Measurements from ENCODE around the gene CCDC77. TPM values are rescaled to one million over a fixed set of nuclear protein-coding genes. Genes with fewer than 3 reads are reported as not detected.
A peak's percentile ranks its signal among the peaks of the same experiment; 100 is the strongest.
"Not testable (repeated sequence)": the region's sequence is repeated elsewhere in the genome, so short reads cannot be mapped to it uniquely, and the experiment has no call there.

CCDC77 gene
- total RNA-seq = 10 to 100 TPM in 1 of 4 donors, 1 to 10 TPM in 3; 3.2 to 76.7 (median 6.6) TPM

DNA sequence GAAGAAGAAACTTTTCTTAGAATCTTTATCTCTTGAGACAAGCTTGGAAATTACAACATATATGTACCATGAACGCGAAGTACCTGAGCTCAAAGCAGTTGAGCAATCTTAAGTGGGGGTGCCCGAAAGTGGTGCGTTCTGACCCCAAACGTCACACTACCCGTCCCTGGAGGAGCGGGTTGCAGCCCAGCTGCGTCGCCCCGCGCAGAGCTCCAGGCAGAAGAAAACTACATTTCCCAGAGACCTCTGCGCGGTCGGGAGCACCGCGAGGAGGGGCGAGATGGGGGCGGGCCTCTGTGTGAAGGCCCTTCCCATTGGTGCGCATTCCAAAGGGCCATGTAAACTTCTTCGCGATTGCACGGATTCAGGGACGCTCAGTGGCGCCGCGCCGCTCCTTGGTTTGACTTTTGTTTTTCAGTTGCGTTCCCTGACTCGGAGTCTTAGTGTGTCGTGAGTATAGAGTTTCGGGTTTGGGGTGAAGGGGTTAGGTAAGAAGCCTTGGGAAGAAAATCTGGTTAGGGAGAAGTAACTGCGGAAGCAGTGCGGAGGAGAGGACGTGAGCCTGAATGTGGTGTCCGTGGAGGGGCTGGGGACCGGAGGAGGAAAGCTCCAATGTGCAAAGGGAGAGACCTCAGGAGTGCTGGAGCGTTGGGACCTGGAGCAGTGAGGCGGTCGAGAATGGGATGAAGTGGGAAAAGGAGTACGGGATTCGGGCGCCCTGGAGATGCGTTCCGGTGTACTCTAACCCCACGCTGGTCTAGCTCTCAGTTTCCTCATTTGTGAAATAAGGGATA, at the start of gene CCDC77:
Gene CCDC77, plus strand, starts transcription at position 410 of the 794 bp plus-strand sequence. CDS start 7,740 bp downstream, outside the sequence.
- Histone ChIP-seq H3K9me3 (no peaks in the 10 kb centered on the region), H3K27ac (peak within 1 kb of the TSS; percentile 40 to 76 (median 58))
- DNase-seq = peak; percentile 88 to 96 (median 96)

DNA sequence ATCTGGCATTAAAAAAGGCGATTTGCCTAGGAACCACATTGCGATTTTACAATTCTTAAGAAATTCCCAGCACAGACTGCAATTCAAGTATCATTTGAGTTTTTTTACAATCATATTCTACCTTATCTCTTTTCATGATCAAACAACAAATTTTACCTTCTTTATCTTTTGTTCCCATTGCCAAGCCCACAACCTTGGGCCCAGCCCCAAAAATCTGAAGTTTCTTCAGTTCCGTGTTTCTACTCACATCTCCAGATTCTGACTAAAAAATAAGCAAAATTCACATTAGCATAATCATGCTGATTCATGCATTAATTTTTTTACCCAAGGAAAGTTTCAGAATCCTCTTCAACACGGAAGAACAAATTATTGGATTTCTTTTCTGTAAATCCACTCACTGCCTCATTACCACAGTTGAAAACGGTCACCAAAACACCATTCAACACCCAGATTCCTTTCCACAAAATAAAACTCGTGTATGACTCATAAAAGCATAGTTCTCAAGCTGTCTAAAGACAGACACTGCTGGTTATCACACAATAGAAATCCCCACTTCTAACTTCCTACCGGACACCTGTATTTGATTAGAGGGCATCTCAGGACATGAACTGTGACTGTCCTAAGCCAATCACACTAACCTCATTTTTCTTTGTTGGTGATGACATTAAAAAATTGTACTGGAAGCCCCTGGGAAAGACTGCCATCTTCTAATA, 45.0 kb upstream of the CCDC77 start:
- Histone ChIP-seq H3K36me3 (peaks cover 0 to 98% (median under 1%) of the 10 kb centered on the region in 3 donors), H3K9me3 (no peaks in the 10 kb centered on the region), H3K27me3 (no peaks in the 10 kb centered on the region), H3K27ac (no peak overlapping the region), H3K4me1 (no peaks in the 10 kb centered on the region), H3K4me3 (no peak overlapping the region)
- no peak for TF ChIP-seq POLR2A (IDR thresholded peaks at IDR 0.05)
- TF ChIP-seq, protein P1, sequence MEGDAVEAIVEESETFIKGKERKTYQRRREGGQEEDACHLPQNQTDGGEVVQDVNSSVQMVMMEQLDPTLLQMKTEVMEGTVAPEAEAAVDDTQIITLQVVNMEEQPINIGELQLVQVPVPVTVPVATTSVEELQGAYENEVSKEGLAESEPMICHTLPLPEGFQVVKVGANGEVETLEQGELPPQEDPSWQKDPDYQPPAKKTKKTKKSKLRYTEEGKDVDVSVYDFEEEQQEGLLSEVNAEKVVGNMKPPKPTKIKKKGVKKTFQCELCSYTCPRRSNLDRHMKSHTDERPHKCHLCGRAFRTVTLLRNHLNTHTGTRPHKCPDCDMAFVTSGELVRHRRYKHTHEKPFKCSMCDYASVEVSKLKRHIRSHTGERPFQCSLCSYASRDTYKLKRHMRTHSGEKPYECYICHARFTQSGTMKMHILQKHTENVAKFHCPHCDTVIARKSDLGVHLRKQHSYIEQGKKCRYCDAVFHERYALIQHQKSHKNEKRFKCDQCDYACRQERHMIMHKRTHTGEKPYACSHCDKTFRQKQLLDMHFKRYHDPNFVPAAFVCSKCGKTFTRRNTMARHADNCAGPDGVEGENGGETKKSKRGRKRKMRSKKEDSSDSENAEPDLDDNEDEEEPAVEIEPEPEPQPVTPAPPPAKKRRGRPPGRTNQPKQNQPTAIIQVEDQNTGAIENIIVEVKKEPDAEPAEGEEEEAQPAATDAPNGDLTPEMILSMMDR (IDR thresholded peaks at IDR 0.05) = no peak
- DNase-seq = no peak

More for the DNA sequence above, at the start of gene CCDC77:
- TF ChIP-seq, protein P1 (IDR thresholded peaks at IDR 0.05) = peak in 3 of 6 experiments; percentile 9 to 34 (median 15)
- no peak for TF ChIP-seq POLR2A (IDR thresholded peaks at IDR 0.05)
- H3K4me3 ChIP-seq = peak within 1 kb of the TSS; percentile 54 to 74 (median 64)
- no peaks in the 10 kb centered on the region for H3K36me3 ChIP-seq
- H3K27me3 ChIP-seq = no peaks in the 10 kb centered on the region
- H3K4me1 ChIP-seq = peaks cover 0 to 4% (median 0%) of the 10 kb centered on the region in 4 donors

DNA sequence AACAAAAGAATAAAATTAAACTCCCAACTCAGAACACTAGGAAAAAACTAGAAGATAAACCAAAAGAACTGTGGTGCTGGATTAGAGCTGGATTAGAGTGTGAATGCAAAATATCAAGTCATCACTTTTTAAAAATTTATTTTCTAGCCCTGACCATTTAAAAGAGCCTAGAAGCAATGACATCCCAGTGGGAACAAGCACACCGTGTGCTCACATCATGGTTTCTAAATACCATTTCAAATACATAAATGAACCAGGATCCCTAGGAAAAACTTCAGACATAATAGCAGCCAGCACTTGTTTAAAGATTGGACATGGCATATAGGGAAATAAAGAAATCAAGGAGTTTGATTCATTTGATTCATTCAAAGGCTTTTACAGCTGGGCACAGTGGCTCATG, 42.4 kb upstream of the CCDC77 start:
- no peak for DNase-seq
- no peak overlapping the region for H3K27ac ChIP-seq
- H3K9me3 ChIP-seq = no peaks in the 10 kb centered on the region
- no peaks in the 10 kb centered on the region for H3K27me3 ChIP-seq
- no peak overlapping the region for H3K4me3 ChIP-seq
- H3K4me1 ChIP-seq = no peaks in the 10 kb centered on the region
- TF ChIP-seq, protein P1 (IDR thresholded peaks at IDR 0.05) = no peak
- TF ChIP-seq POLR2A (IDR thresholded peaks at IDR 0.05) = no peak
- peaks cover 0 to 98% (median 6%) of the 10 kb centered on the region in 3 donors for H3K36me3 ChIP-seq

DNA sequence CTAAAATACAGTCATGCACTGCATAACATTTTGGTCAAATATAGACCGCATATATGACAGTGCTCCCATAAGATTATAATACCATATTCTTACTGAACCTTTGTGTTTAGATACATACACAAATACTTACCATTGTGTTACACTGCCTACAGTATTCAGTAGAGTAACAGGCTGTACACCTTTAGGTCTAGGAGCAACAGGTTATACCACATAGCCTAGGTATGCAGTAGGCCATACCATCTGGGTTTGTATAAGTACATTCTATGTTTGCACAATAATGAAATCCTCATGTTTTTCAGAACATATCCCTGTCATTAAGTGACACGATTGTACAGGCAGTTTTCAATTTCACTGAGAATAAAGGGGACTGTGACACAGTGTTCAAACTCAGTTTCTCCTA, 34.6 kb upstream of the CCDC77 start:
- Histone ChIP-seq H3K4me1 (no peaks in the 10 kb centered on the region), H3K36me3 (peaks cover 1 to 80% (median 5%) of the 10 kb centered on the region in 3 donors), H3K9me3 (peaks cover 0 to 6% (median 3%) of the 10 kb centered on the region in 4 donors), H3K27ac (no peak overlapping the region), H3K27me3 (no peaks in the 10 kb centered on the region), H3K4me3 (no peak overlapping the region)
- no peak for DNase-seq
- TF ChIP-seq POLR2A (IDR thresholded peaks at IDR 0.05) = no peak
- TF ChIP-seq, protein P1 (IDR thresholded peaks at IDR 0.05) = no peak

DNA sequence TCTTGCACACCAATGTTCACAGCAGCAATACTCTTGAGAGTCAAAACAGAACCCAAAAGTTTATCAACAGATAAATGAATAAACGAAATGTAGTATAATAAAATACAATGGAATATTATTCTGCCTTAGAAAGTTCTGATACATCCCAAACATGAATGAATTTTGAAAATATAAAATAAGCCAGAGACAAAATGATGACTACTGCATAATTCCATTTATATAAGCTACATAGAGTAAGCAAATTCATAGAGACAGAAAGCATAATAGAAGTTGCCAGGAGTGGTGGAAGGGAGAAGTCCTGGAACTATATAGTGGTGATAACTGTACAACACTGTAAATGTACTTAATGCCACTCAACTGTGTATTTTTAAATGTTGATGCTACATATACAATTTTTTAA, 33.5 kb upstream of the CCDC77 start:
- Histone ChIP-seq H3K4me3 (no peak overlapping the region), H3K4me1 (no peaks in the 10 kb centered on the region), H3K36me3 (peaks cover 0 to 69% (median 5%) of the 10 kb centered on the region in 3 donors), H3K27me3 (no peaks in the 10 kb centered on the region), H3K9me3 (peaks cover 0 to 6% (median 3%) of the 10 kb centered on the region in 4 donors), H3K27ac (no peak overlapping the region)
- DNase-seq = no peak
- TF ChIP-seq, protein P1 (IDR thresholded peaks at IDR 0.05) = no peak
- TF ChIP-seq POLR2A (IDR thresholded peaks at IDR 0.05) = no peak

DNA sequence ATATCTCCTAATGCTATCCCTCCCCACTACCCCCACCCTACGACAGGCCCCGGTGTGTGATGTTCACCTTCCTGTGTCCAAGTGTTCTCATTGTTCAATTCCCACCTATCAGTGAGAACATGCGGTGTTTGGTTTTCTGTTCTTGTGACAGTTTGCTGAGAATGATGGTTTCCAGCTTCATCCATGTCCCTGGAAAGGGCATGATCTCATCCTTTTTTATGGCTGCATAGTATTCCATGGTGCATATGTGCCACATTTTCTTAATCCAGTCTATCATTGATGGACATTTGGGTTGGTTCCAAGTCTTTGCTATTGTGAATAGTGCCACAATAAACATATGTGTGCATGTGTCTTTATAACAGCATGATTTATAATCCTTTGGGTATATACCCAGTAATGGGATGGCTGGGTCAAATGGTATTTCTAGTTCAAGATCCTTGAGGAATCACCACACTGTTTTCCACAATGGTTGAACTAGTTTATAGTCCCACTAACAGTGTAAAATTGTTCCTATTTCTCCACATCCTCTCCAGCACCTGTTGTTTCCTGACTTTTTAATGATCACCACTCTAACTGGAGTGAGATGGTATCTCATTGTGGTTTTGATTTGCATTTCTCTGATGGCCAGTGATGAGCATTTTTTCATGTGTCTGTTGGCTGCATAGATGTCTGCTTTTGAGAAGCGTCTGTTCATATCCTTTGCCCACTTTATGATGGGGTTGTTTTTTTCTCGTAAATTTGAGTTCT, 30.5 kb upstream of the CCDC77 start:
- not testable (repeated sequence) for H3K9me3 ChIP-seq, H3K27me3 ChIP-seq, DNase-seq, H3K27ac ChIP-seq, H3K4me1 ChIP-seq, H3K4me3 ChIP-seq
- peaks cover 0 to 49% (median 0%) of the 10 kb centered on the region in 3 donors for H3K36me3 ChIP-seq

Data from Peyer's patch (tissue), 4 donors.